Measurements from ENCODE around the gene BBIP1.

DNA sequence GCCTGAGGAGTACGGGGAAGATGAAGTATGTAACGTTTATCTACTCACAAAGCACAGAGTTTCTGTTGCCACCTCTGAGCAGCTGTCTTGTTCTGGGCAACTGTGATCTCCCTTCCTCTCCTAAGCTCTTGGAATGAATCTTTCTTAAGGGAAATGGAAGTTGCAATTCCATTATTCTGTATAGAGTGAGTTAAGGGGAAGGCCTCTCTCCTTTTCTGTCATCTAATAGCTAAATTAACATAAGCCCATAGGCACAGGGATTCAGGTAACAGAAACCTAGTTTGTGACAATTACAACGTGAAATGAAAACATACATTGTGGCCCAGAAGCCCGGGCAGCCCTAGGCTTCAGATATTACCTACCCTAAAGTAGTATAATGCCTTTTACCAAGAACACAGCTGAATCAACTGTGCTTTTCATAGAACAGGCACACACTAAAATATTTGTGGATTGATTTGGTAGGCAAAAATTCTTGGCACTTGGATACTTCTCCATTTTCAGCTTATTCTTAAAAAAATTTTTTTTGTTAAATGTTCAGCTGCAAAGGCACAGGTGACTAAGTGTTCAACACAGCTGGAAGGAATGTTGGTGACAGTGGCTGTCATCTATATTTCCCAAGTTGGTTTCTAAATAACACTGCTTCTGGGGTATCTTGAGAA is 51.0 kb downstream of the BBIP1 start:
- TF ChIP-seq CTCF (conservative IDR thresholded peaks at IDR 0.05; ENCODE audit: low read depth, low read length), result no peak
- no peak for TF ChIP-seq EZH2 (IDR thresholded peaks at IDR 0.05; ENCODE audit: borderline replicate concordance, low read depth, low read length, poor library complexity, severe bottlenecking)

Data from A673 (cell line).